ENCODE measurements around the gene KITLG. TPM values are rescaled to one million over a fixed set of nuclear protein-coding genes. Genes with fewer than 3 reads are reported as not detected.

The KITLG gene
- total RNA-seq, 2 donors from 2014 or later = 4.4 to 4.9 TPM

- intact Hi-C loops (cut with DNase I) = no loop called here
- H3K4me1 ChIP-seq = no peaks in the 10 kb centered on the region
- no peaks in the 10 kb centered on the region for H3K27me3 ChIP-seq
- TF ChIP-seq CTCF (IDR thresholded peaks at IDR 0.05) (no peak), POLR2A (IDR thresholded peaks at IDR 0.05) (no peak)
- peaks cover 0 to 9% (median 0%) of the 10 kb centered on the region in 3 donors for H3K9me3 ChIP-seq
- no peak overlapping the region for H3K4me3 ChIP-seq
- no peak for DNase-seq
- 91 to 94% methylated on average over 1 of the region's 1 CpG for WGBS, 2 donors
- H3K27ac ChIP-seq = no peak overlapping the region
- no peaks in the 10 kb centered on the region for H3K36me3 ChIP-seq (replicated peaks in 1 of 2; ENCODE audit: insufficient read depth in 1 of 2, low read depth in 2 of 2)
- no peak for ATAC-seq
Measured at GRCh38 chr12:88590851-88591250, 10.6 kb upstream of the KITLG start.

- H3K4me3 ChIP-seq = no peak overlapping the region
- H3K36me3 ChIP-seq (replicated peaks in 1 of 2; ENCODE audit: insufficient read depth in 1 of 2, low read depth in 2 of 2) = no peaks in the 10 kb centered on the region
- H3K27ac ChIP-seq = no peak overlapping the region
- H3K27me3 ChIP-seq = no peaks in the 10 kb centered on the region
- WGBS, 2 donors = 96% methylated on average over 2 of the region's 2 CpGs
- DNase-seq = no peak
- peaks cover 0 to 9% (median 0%) of the 10 kb centered on the region in 3 donors for H3K9me3 ChIP-seq
- no peak for ATAC-seq
- no peaks in the 10 kb centered on the region for H3K4me1 ChIP-seq
- intact Hi-C loops (cut with DNase I) = no loop called here
- TF ChIP-seq CTCF (IDR thresholded peaks at IDR 0.05) (no peak), POLR2A (IDR thresholded peaks at IDR 0.05) (no peak)
Measured at GRCh38 chr12:88585077-88585476, 4.8 kb upstream of the KITLG start.

GRCh38 chr12:88579601-88580050 is 645 bp downstream of the KITLG start:
- Histone ChIP-seq H3K4me1 (peaks cover 24% of the 10 kb centered on the region), H3K27me3 (no peaks in the 10 kb centered on the region), H3K27ac (peak overlapping the region; percentile 48 to 83 (median 69)), H3K9me3 (no peaks in the 10 kb centered on the region), H3K36me3 (replicated peaks in 1 of 2; ENCODE audit: insufficient read depth in 1 of 2, low read depth in 2 of 2) (no peaks in the 10 kb centered on the region), H3K4me3 (peak overlapping the region; percentile 7 to 83)
- intact Hi-C loops (cut with DNase I) = no loop called here
- peak; percentile 53 to 77 (median 60) for DNase-seq
- peak; percentile 60 for ATAC-seq
- TF ChIP-seq POLR2A (IDR thresholded peaks at IDR 0.05) (no peak), CTCF (IDR thresholded peaks at IDR 0.05) (no peak)
- WGBS, 2 donors = 1% methylated on average over 30 of the region's 30 CpGs

GRCh38 chr12:88579161-88579517 is 1.1 kb downstream of the KITLG start:
- H3K27ac ChIP-seq = peak overlapping the region in 3 of 4 donors; percentile 66 to 83 (median 72)
- intact Hi-C loops (cut with DNase I) = no loop called here
- no peaks in the 10 kb centered on the region for H3K9me3 ChIP-seq
- WGBS, 2 donors = 0 to 1% methylated on average over 8 of the region's 8 CpGs
- ATAC-seq (no peak), DNase-seq (peak in 3 of 4 donors; percentile 18 to 42 (median 19))
- H3K36me3 ChIP-seq (replicated peaks in 1 of 2; ENCODE audit: insufficient read depth in 1 of 2, low read depth in 2 of 2) = no peaks in the 10 kb centered on the region
- no peaks in the 10 kb centered on the region for H3K27me3 ChIP-seq
- TF ChIP-seq POLR2A (IDR thresholded peaks at IDR 0.05) (no peak), CTCF (IDR thresholded peaks at IDR 0.05) (peak in 6 of 7 experiments; percentile 10 to 52 (median 49))
- peak overlapping the region; percentile 7 to 83 for H3K4me3 ChIP-seq
- H3K4me1 ChIP-seq = peaks cover 29% of the 10 kb centered on the region
